K562 (cell line): ENCODE results near the gene SAMD9. TPM values are rescaled to one million over a fixed set of nuclear protein-coding genes. Genes with fewer than 3 reads are reported as not detected.

Experiments used
- ATAC-seq: fragments of 200-7000 bp; cut with Tn5 transposase; 3 replicates; pipeline ENCODE4 v1.9.1; 2020; ENCODE audit warnings: moderate library complexity
- BruUV-seq: library from RNA; stranded (reverse); fragments of 400-500 nt; replicated peaks from 2 replicates; lab custom pipeline; 2021; lab: Mats Ljungman, UMichigan
- CTCF ChIA-PET: fragments of 300-600 bp; formaldehyde crosslinking; extraction: SDS; loops from one replicate; lab custom pipeline; 2021; ENCODE audit warnings: low intra/inter-chr PET ratio; lab: Yijun Ruan, JAX
- POLR2A ChIA-PET: fragments of 300-600, 350-650 bp; sonication (Branson Sonifier 250); formaldehyde crosslinking; extraction: SDS; loops from one replicate; lab custom pipeline; 2021; ENCODE audit warnings: antibody characterized with exemption, inconsistent platforms; lab: Yijun Ruan, JAX
- DNase-seq, 4 experiments: peaks; one replicate each; pipeline versions ENCODE4 v3.0.0 to v3.0.0-alpha.2; 2011 to 2018; ENCODE audit warnings: low spot score in 3 of 4, mixed read lengths in 3 of 4; ENCODE audit errors: extremely low read depth in 1 of 4
- FAIRE-seq: peaks from 2 replicates; lab custom pipeline; 2011; peaks lifted over from hg19 to GRCh38; lab: Jason Lieb, UNC
- H2AFZ ChIP-seq: 2 replicates; pipeline ENCODE4 v1.6.0; 2011; ENCODE audit warnings: low read depth, low read length, control low read depth, inconsistent platforms
- H3K27ac ChIP-seq: fragments of 200-600 bp; 3 replicates; pipeline ENCODE4 v1.8.0; 2011; ENCODE audit warnings: low read depth, mild to moderate bottlenecking, control low read depth, inconsistent platforms, low read length, moderate library complexity, mixed read lengths; ENCODE audit errors: extremely low read depth
- H3K27me3 ChIP-seq, 2 experiments: fragments of 300-600 bp in 1 of 2; 2 replicates in 1 of 2; 3 replicates in 1 of 2; pipeline versions ENCODE4 v1.6.0 to v1.8.0; 2011; ENCODE audit warnings: inconsistent platforms in 2 of 2, low read length in 2 of 2, mild to moderate bottlenecking in 1 of 2, mixed read lengths in 1 of 2, moderate library complexity in 1 of 2; ENCODE audit not compliant: control insufficient read depth in 2 of 2, insufficient read depth in 2 of 2
- H3K36me3 ChIP-seq: fragments of 300-600 bp; 3 replicates; pipeline ENCODE4 v1.8.0; 2011; ENCODE audit warnings: mild to moderate bottlenecking, low read length, inconsistent platforms; ENCODE audit not compliant: control insufficient read depth, insufficient read depth
- H3K4me1 ChIP-seq, 2 experiments: fragments of 200-600 bp in 1 of 2; replicated peaks in 1 of 2; 2 replicates in 1 of 2; 3 replicates in 1 of 2; pipeline versions ENCODE4 v1.5.1 to v1.8.0; 2011; ENCODE audit warnings: inconsistent platforms in 2 of 2, low read length in 2 of 2, mild to moderate bottlenecking in 1 of 2, mixed read lengths in 1 of 2, moderate library complexity in 1 of 2; ENCODE audit not compliant: control insufficient read depth in 2 of 2, insufficient read depth in 2 of 2
- H3K4me2 ChIP-seq: 2 replicates; pipeline ENCODE4 v1.6.1; 2011; ENCODE audit warnings: low read length, control low read depth, inconsistent platforms, mixed read lengths; ENCODE audit not compliant: insufficient read depth
- H3K4me3 ChIP-seq: fragments of 200-600 bp; sonication (generic), shearing (Covaris generic); 2 replicates; pipeline ENCODE4 v1.5.1; 2016; ENCODE audit warnings: control low read depth, inconsistent platforms
- H3K79me2 ChIP-seq: fragments of 200-600 bp; 3 replicates; pipeline ENCODE4 v1.8.0; 2011; ENCODE audit warnings: low read length, inconsistent platforms; ENCODE audit not compliant: control insufficient read depth, insufficient read depth
- H3K9ac ChIP-seq, 2 experiments: 2 replicates each; pipeline versions ENCODE4 v1.6.0 to v1.6.1; 2011; ENCODE audit warnings: low read depth in 2 of 2, low read length in 2 of 2, control low read depth in 1 of 2, inconsistent platforms in 1 of 2, mild to moderate bottlenecking in 1 of 2, mixed read lengths in 1 of 2; ENCODE audit not compliant: insufficient read depth in 1 of 2
- H3K9me1 ChIP-seq: one replicate; pipeline ENCODE4 v1.6.0; 2011; ENCODE audit warnings: inconsistent platforms, mild to moderate bottlenecking, low read length, moderate library complexity; ENCODE audit not compliant: control insufficient read depth, insufficient read depth
- H3K9me3 ChIP-seq: replicated peaks from 2 replicates; pipeline ENCODE4 v1.5.1; 2011; ENCODE audit warnings: low read depth, low read length, inconsistent platforms; ENCODE audit not compliant: control insufficient read depth, insufficient read depth
- H4K20me1 ChIP-seq: replicated peaks from 2 replicates; pipeline ENCODE4 v1.6.1; 2011; ENCODE audit warnings: low read length, inconsistent platforms, mixed read lengths; ENCODE audit not compliant: control insufficient read depth, insufficient read depth
- HMGN3 ChIP-seq: IDR thresholded peaks from 2 replicates; pipeline ENCODE4 v1.6.1; 2011; ENCODE audit warnings: borderline replicate concordance, low read depth, mild to moderate bottlenecking, mixed read lengths, low read length; ENCODE audit not compliant: insufficient read length; ENCODE audit errors: extremely low read depth
- MBD2 ChIP-seq: sonication (generic); IDR thresholded peaks from 2 replicates; pipeline ENCODE4 v1.6.1; 2016; ENCODE audit warnings: low read depth, borderline replicate concordance
- MTA1 ChIP-seq: fragments of 450-650 bp; IDR thresholded peaks from 2 replicates; pipeline ENCODE4 v1.6.1; 2017; ENCODE audit warnings: borderline replicate concordance
- NR2C1 ChIP-seq, 2 experiments: fragments of 450-650 bp; IDR thresholded peaks; 2 replicates each; pipeline ENCODE4 v1.6.1; 2017; ENCODE audit warnings: mild to moderate bottlenecking in 2 of 2, antibody characterized with exemption in 1 of 2, inconsistent platforms in 1 of 2, missing compliant biosample characterization in 1 of 2, missing genetic modification characterization in 1 of 2
- SUPT5H ChIP-seq: fragments of 450-650 bp; IDR thresholded peaks from 2 replicates; pipeline ENCODE4 v1.6.1; 2016
- whole genome bisulfite sequencing: fragments of 100-300 bp; shearing (Covaris generic); methylation state at CpG from one replicate; pipeline ENCODE4 v1.1.6; 2016; ENCODE audit warnings: low coverage, mixed read lengths; ENCODE audit not compliant: insufficient coverage; ENCODE audit errors: missing lambda C conversion rate; 5-methylcytosine and 5-hydroxymethylcytosine counted together
- in situ Hi-C: fragments of 300-500 bp; cut with MboI; formaldehyde crosslinking; loops from 4 replicates; pipeline ENCODE4 v1.15.0; 2018; ENCODE audit warnings: inconsistent platforms, mixed read lengths
- intact Hi-C: fragments of 100-400 bp; cut with micrococcal nuclease; formaldehyde crosslinking; loops from 2 replicates; pipeline ENCODE4 v1.14.2; 2022
- polyA plus RNA-seq, 8 experiments: library from polyadenylated mRNA; depleted of rRNA in 4 of 8; stranded (reverse) in 5 of 8; unstranded in 3 of 8; fragments of >200 nt; fragmentation: Nextera tagmentation in 2 of 8; fragmentation: Illumina TruSeq in 1 of 8; extraction: Ambion mirVana in 2 of 8; extraction: Trizol in 1 of 8; gene quantifications; 2 replicates each; pipeline versions ENCODE4 v1.2.1 to v1.2.3, GENCODE V29; 2011 to 2014; ENCODE audit warnings: inconsistent platforms in 1 of 8, missing spikeins in 1 of 8
- total RNA-seq, 7 experiments: library from RNA; depleted of rRNA in 6 of 7; stranded (reverse); fragments of >200 nt in 6 of 7; fragmentation: Illumina TruSeq in 2 of 7; extraction: Trizol in 2 of 7; gene quantifications; 2 replicates each; pipeline versions ENCODE4 v1.2.1 to v1.2.3, GENCODE V29; 2011 to 2021; ENCODE audit warnings: low replicate concordance in 1 of 7
- TF ChIP-seq, protein P1 (sequence below): fragments of 250-450 bp; sonication (Bioruptor Pico); IDR thresholded peaks from 2 replicates; pipeline ENCODE4 v1.4.0; 2020
- TF ChIP-seq, protein P2 (sequence below): fragments of 200-800 bp; sonication (Bioruptor generic); IDR thresholded peaks from 2 replicates; pipeline ENCODE4 v1.6.1; 2017; ENCODE audit warnings: missing genetic modification characterization, missing compliant biosample characterization

Gene SAMD9
- total and polyA plus RNA-seq, 9 of the 15 experiments (the other 6 are each of a cell fraction or from before 2014, with no cell fraction given): 1.0 to 4.0 (median 1.9) TPM

GRCh38 chr7:93146036-93146435, 28.3 kb upstream of the SAMD9 start:
- ChIA-PET CTCF (no interaction called here), POLR2A (no interaction called here)
- no peaks in the 10 kb centered on the region for H4K20me1 ChIP-seq
- H3K27me3 ChIP-seq: no peaks in the 10 kb centered on the region; a peak in 1 of 5 replicates
- no peak for DNase-seq
- no peak overlapping the region for H2AFZ ChIP-seq
- no peaks in the 10 kb centered on the region for H3K9me1 ChIP-seq
- H3K4me3 ChIP-seq: no peak overlapping the region
- no peak for FAIRE-seq
- no peaks in the 10 kb centered on the region for H3K9me3 ChIP-seq
- no peak overlapping the region for H3K27ac ChIP-seq
- H3K9ac ChIP-seq: no peak overlapping the region
- no TSS peak for BruUV-seq
- intact Hi-C loops: loop anchor here (2.0 kb wide), 1 partner anchor 27 kb away; no protein-coding TSS in a partner anchor
- ATAC-seq: no peak
- TF ChIP-seq MTA1 (no peak), NR2C1 (IDR thresholded peaks at IDR 0.05) (no peak), NR2C1 (tag; IDR thresholded peaks at IDR 0.05) (no peak), MBD2 (no peak), SUPT5H (no peak), HMGN3 (no peak)
- TF ChIP-seq, protein P1, sequence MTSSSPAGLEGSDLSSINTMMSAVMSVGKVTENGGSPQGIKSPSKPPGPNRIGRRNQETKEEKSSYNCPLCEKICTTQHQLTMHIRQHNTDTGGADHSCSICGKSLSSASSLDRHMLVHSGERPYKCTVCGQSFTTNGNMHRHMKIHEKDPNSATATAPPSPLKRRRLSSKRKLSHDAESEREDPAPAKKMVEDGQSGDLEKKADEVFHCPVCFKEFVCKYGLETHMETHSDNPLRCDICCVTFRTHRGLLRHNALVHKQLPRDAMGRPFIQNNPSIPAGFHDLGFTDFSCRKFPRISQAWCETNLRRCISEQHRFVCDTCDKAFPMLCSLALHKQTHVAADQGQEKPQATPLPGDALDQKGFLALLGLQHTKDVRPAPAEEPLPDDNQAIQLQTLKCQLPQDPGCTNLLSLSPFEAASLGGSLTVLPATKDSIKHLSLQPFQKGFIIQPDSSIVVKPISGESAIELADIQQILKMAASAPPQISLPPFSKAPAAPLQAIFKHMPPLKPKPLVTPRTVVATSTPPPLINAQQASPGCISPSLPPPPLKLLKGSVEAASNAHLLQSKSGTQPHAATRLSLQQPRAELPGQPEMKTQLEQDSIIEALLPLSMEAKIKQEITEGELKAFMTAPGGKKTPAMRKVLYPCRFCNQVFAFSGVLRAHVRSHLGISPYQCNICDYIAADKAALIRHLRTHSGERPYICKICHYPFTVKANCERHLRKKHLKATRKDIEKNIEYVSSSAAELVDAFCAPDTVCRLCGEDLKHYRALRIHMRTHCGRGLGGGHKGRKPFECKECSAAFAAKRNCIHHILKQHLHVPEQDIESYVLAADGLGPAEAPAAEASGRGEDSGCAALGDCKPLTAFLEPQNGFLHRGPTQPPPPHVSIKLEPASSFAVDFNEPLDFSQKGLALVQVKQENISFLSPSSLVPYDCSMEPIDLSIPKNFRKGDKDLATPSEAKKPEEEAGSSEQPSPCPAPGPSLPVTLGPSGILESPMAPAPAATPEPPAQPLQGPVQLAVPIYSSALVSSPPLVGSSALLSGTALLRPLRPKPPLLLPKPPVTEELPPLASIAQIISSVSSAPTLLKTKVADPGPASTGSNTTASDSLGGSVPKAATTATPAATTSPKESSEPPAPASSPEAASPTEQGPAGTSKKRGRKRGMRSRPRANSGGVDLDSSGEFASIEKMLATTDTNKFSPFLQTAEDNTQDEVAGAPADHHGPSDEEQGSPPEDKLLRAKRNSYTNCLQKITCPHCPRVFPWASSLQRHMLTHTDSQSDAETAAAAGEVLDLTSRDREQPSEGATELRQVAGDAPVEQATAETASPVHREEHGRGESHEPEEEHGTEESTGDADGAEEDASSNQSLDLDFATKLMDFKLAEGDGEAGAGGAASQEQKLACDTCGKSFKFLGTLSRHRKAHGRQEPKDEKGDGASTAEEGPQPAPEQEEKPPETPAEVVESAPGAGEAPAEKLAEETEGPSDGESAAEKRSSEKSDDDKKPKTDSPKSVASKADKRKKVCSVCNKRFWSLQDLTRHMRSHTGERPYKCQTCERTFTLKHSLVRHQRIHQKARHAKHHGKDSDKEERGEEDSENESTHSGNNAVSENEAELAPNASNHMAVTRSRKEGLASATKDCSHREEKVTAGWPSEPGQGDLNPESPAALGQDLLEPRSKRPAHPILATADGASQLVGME (CRISPR knock-in tag): no peak
- TF ChIP-seq, protein P2, sequence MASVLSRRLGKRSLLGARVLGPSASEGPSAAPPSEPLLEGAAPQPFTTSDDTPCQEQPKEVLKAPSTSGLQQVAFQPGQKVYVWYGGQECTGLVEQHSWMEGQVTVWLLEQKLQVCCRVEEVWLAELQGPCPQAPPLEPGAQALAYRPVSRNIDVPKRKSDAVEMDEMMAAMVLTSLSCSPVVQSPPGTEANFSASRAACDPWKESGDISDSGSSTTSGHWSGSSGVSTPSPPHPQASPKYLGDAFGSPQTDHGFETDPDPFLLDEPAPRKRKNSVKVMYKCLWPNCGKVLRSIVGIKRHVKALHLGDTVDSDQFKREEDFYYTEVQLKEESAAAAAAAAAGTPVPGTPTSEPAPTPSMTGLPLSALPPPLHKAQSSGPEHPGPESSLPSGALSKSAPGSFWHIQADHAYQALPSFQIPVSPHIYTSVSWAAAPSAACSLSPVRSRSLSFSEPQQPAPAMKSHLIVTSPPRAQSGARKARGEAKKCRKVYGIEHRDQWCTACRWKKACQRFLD: no peak
- WGBS: 17% methylated on average over 1 of the region's 1 CpG
- H3K4me2 ChIP-seq: no peak overlapping the region
- H3K36me3 ChIP-seq: no peaks in the 10 kb centered on the region
- in situ Hi-C loops: no loop called here
- peaks cover 0 to 12% of the 10 kb centered on the region in 2 experiments; a peak in 1 of 5 replicates for H3K4me1 ChIP-seq
- no peaks in the 10 kb centered on the region for H3K79me2 ChIP-seq
